HepG2 (cell line): Measurements from ENCODE around the gene CPLANE2. TPM values are rescaled to one million over a fixed set of nuclear protein-coding genes. Genes with fewer than 3 reads are reported as not detected.

Experiments
- ATAC-seq: fragments of 200-7000 bp; cut with Tn5 transposase; 3 replicates; pipeline ENCODE4 v1.9.1; 2020; ENCODE audit warnings: mild to moderate bottlenecking, moderate library complexity
- BruUV-seq: library from RNA; stranded (reverse); fragments of 400-500 nt; replicated peaks from 2 replicates; lab custom pipeline; 2021; lab: Mats Ljungman, UMichigan
- CTCF ChIA-PET: fragments of 300-600 bp; formaldehyde crosslinking; extraction: SDS; loops from one replicate; lab custom pipeline; 2021; ENCODE audit warnings: low total read pairs, inconsistent platforms, low intra/inter-chr PET ratio; lab: Yijun Ruan, JAX
- POLR2A ChIA-PET: fragments of 350-600 bp; sonication (Branson Sonifier 250); formaldehyde crosslinking; loops from one replicate; lab custom pipeline; 2020; ENCODE audit warnings: antibody characterized with exemption, inconsistent platforms; lab: Yijun Ruan, JAX
- DNase-seq: peaks from one replicate; pipeline ENCODE4 v3.0.0-alpha.2; 2015; ENCODE audit warnings: low spot score
- FAIRE-seq: peaks from 3 replicates; lab custom pipeline; 2011; peaks lifted over from hg19 to GRCh38; lab: Jason Lieb, UNC
- H2AFZ ChIP-seq: one replicate; pipeline ENCODE4 v1.6.1; 2011; ENCODE audit warnings: low read length, inconsistent platforms
- H3K27ac ChIP-seq: fragments of 300-600 bp; 3 replicates; pipeline ENCODE4 v1.8.0; 2011; ENCODE audit warnings: mixed run types, mild to moderate bottlenecking, mixed read lengths, low read length, inconsistent platforms; ENCODE audit not compliant: insufficient read depth; ENCODE audit errors: extremely low read length
- H3K27me3 ChIP-seq, 2 experiments: fragments of 200-600 bp in 1 of 2; 2 replicates in 1 of 2; 3 replicates in 1 of 2; pipeline versions ENCODE4 v1.6.0 to v1.8.0; 2011; ENCODE audit warnings: low read length in 2 of 2, mild to moderate bottlenecking in 2 of 2, moderate library complexity in 2 of 2, inconsistent platforms in 1 of 2; ENCODE audit not compliant: insufficient read depth in 2 of 2, control insufficient read depth in 1 of 2
- H3K36me3 ChIP-seq, 2 experiments: fragments of 200-600 bp in 1 of 2; replicated peaks in 1 of 2; 2 replicates in 1 of 2; 3 replicates in 1 of 2; pipeline versions ENCODE4 v1.5.1 to v1.8.0; 2011; ENCODE audit warnings: low read length in 2 of 2, inconsistent platforms in 1 of 2; ENCODE audit not compliant: insufficient read depth in 2 of 2, control insufficient read depth in 1 of 2
- H3K4me1 ChIP-seq: 2 replicates; pipeline ENCODE4 v1.5.1; 2012; ENCODE audit warnings: low read length, inconsistent platforms; ENCODE audit not compliant: insufficient read depth
- H3K4me2 ChIP-seq: 2 replicates; pipeline ENCODE4 v1.6.0; 2011; ENCODE audit warnings: low read depth, low read length, inconsistent platforms
- H3K4me3 ChIP-seq, 3 experiments: fragments of 200-600 bp in 1 of 3; sonication (generic), shearing (Covaris generic) in 1 of 3; replicated peaks in 1 of 3; 2 replicates each; pipeline ENCODE4 v1.5.1; 2011 to 2016; ENCODE audit warnings: low read length in 3 of 3, inconsistent platforms in 2 of 3, low read depth in 2 of 3, mild to moderate bottlenecking in 2 of 3, control low read depth in 1 of 3, mixed read lengths in 1 of 3; ENCODE audit not compliant: insufficient read depth in 1 of 3
- H3K79me2 ChIP-seq: one replicate; pipeline ENCODE4 v1.6.1; 2011; ENCODE audit warnings: low read length, inconsistent platforms; ENCODE audit not compliant: insufficient read depth
- H3K9ac ChIP-seq: 2 replicates; pipeline ENCODE4 v1.6.0; 2011; ENCODE audit warnings: mild to moderate bottlenecking, low read depth, low read length, inconsistent platforms; ENCODE audit not compliant: insufficient read depth
- H3K9me3 ChIP-seq: 2 replicates; pipeline ENCODE4 v1.5.1; 2012; ENCODE audit warnings: mild to moderate bottlenecking, low read length
- H4K20me1 ChIP-seq: 2 replicates; pipeline ENCODE4 v1.6.0; 2011; ENCODE audit warnings: inconsistent platforms, mild to moderate bottlenecking, low read length, moderate library complexity; ENCODE audit not compliant: insufficient read depth
- ZBED4 ChIP-seq: sonication (generic); formaldehyde crosslinking; IDR thresholded peaks from 2 replicates; pipeline ENCODE4 v1.4.0; 2020; ENCODE audit warnings: missing genetic modification reagents, borderline replicate concordance
- ZFP37 ChIP-seq: sonication (generic); formaldehyde crosslinking; IDR thresholded peaks from 2 replicates; pipeline ENCODE4 v1.4.0; 2020; ENCODE audit warnings: missing genetic modification reagents, borderline replicate concordance
- ZNF282 ChIP-seq: fragments of 450-650 bp; IDR thresholded peaks from 2 replicates; pipeline ENCODE4 v1.6.1; 2018; ENCODE audit not compliant: partially characterized antibody
- ZNF564 ChIP-seq: sonication (generic); formaldehyde crosslinking; IDR thresholded peaks from 2 replicates; pipeline ENCODE4 v1.8.1; 2023; ENCODE audit warnings: mild to moderate bottlenecking, missing genetic modification reagents
- ZNF574 ChIP-seq: sonication (generic); formaldehyde crosslinking; IDR thresholded peaks from 2 replicates; pipeline ENCODE4 v1.4.0; 2020; ENCODE audit warnings: missing genetic modification reagents
- WGBS: methylation state at CpG from one replicate; pipeline ENCODE4 v1.1.6; 2017; ENCODE audit warnings: low lambda C conversion rate; 5-methylcytosine and 5-hydroxymethylcytosine counted together
- in situ Hi-C: cut with HindIII; loops from 2 replicates; pipeline ENCODE4 v1.10.0; 2017; ENCODE audit warnings: low pct_unique_long_range_greater_than_20kb; ENCODE audit not compliant: extremely low pct_ligation_motif_present
- intact Hi-C: fragments of 100-400 bp; cut with micrococcal nuclease; formaldehyde crosslinking; loops from one replicate; pipeline ENCODE4 v1.10.0; 2022; ENCODE audit not compliant: unreplicated experiment
- polyA plus RNA-seq, 8 experiments: library from polyadenylated mRNA; depleted of rRNA in 3 of 8; stranded (reverse) in 7 of 8; unstranded in 1 of 8; fragments of >200 nt; fragmentation: Illumina TruSeq in 4 of 8; extraction: Trizol in 4 of 8; gene quantifications; 2 replicates each; pipeline versions ENCODE4 v1.2.1 to v1.2.3, GENCODE V29; 2011 to 2016; ENCODE audit warnings: low read depth in 4 of 8, missing spikeins in 1 of 8, mixed read lengths in 1 of 8; ENCODE audit not compliant: insufficient read depth in 1 of 8
- total RNA-seq, 5 experiments: library from RNA; depleted of rRNA; stranded (reverse); fragments of >200 nt; fragmentation: Illumina TruSeq; extraction: Trizol; gene quantifications; 2 replicates each; pipeline ENCODE4 v1.2.3, GENCODE V29; 2016; ENCODE audit warnings: low read depth in 1 of 5
- TF ChIP-seq, protein P1 (sequence below): sonication (generic); formaldehyde crosslinking; IDR thresholded peaks from 2 replicates; pipeline ENCODE4 v1.4.0; 2020; ENCODE audit warnings: mild to moderate bottlenecking, low read depth, missing genetic modification reagents
- TF ChIP-seq, protein P2 (sequence below): sonication (generic); formaldehyde crosslinking; IDR thresholded peaks from 2 replicates; pipeline ENCODE4 v1.4.0; 2020; ENCODE audit warnings: mild to moderate bottlenecking, missing genetic modification reagents

Gene CPLANE2
- total and polyA plus RNA-seq, 2 of the 13 experiments (the other 11 are each of a cell fraction or from before 2014, with no cell fraction given) = 0.29 to 1.6 TPM

- Histone ChIP-seq H3K9me3 (no peaks in the 10 kb centered on the region), H3K4me2 (no peak overlapping the region), H3K9ac (no peak overlapping the region), H3K4me3 (no peak overlapping the region), H3K27me3 (no peaks in the 10 kb centered on the region), H3K4me1 (0 out of 2 replicates have a peak, but pooled peaks cover under 1% of the 10 kb centered on the region), H4K20me1 (no peaks in the 10 kb centered on the region), H3K27ac (no peak overlapping the region), H3K36me3 (peaks cover 1 to 7% of the 10 kb centered on the region in 2 experiments; a peak in 3 of 5 replicates), H3K79me2 (no peaks in the 10 kb centered on the region), H2AFZ (no peak overlapping the region)
- no peak for FAIRE-seq
- in situ Hi-C loops = no loop called here
- no peak for TF ChIP-seq ZBED4
- no peak for DNase-seq
- POLR2A ChIA-PET = no interaction called here
- intact Hi-C loops = no loop called here
- BruUV-seq = no TSS peak
- ATAC-seq = no peak
- CTCF ChIA-PET = no interaction called here
- 98% methylated on average over 6 of the region's 6 CpGs for WGBS
Measured at GRCh38 chr1:16276302-16277030, 39.5 kb upstream of the CPLANE2 start.

DNA sequence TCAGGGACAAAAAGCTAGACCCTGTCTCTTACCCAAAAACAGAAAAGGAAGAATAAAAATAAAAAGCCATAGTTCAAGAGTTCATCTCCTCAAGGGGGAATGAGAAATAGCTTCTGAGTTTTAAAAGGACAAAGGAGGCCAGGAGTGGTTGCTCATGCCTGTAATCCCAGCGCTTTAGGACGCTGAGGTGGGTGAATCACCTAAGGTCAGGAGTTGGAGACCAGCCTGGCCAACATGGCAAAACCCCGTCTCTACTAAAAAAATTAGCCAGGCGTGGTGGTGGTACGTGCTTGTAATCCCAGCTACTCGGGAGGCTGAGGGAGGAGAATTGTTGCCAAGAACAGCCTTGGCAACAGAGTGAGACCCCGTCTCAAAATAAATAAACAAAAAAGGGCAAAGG lies 38.6 kb upstream of the CPLANE2 start:
- in situ Hi-C loops (no loop called here), intact Hi-C loops (no loop called here)
- ChIA-PET CTCF (no interaction called here), POLR2A (no interaction called here)
- Histone ChIP-seq H4K20me1 (no peaks in the 10 kb centered on the region), H3K36me3 (peaks cover 3 to 7% of the 10 kb centered on the region in 2 experiments; a peak in 3 of 5 replicates), H3K4me2 (no peak overlapping the region), H3K9ac (no peak overlapping the region), H2AFZ (no peak overlapping the region), H3K79me2 (no peaks in the 10 kb centered on the region), H3K27ac (no peak overlapping the region), H3K27me3 (no peaks in the 10 kb centered on the region), H3K9me3 (no peaks in the 10 kb centered on the region), H3K4me1 (0 out of 2 replicates have a peak, but pooled peaks cover 7% of the 10 kb centered on the region), H3K4me3 (no peak overlapping the region)
- DNase-seq = no peak
- FAIRE-seq = no peak
- WGBS = 95% methylated on average over 7 of the region's 7 CpGs
- no peak for TF ChIP-seq ZFP37 (CRISPR knock-in tag)
- no peak for TF ChIP-seq ZNF574 (CRISPR knock-in tag)
- TF ChIP-seq, protein P1, sequence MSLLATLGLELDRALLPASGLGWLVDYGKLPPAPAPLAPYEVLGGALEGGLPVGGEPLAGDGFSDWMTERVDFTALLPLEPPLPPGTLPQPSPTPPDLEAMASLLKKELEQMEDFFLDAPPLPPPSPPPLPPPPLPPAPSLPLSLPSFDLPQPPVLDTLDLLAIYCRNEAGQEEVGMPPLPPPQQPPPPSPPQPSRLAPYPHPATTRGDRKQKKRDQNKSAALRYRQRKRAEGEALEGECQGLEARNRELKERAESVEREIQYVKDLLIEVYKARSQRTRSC (CRISPR knock-in tag) = no peak
- TF ChIP-seq, protein P2, sequence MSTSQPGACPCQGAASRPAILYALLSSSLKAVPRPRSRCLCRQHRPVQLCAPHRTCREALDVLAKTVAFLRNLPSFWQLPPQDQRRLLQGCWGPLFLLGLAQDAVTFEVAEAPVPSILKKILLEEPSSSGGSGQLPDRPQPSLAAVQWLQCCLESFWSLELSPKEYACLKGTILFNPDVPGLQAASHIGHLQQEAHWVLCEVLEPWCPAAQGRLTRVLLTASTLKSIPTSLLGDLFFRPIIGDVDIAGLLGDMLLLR (CRISPR knock-in tag) = no peak
- TF ChIP-seq ZNF564 (CRISPR knock-in tag) = no peak
- no peak for TF ChIP-seq ZNF282
- ATAC-seq = no peak
- no TSS peak for BruUV-seq
